H9 (cell line): ENCODE measurements around the gene RBSN. TPM values are rescaled to one million over a fixed set of nuclear protein-coding genes. Genes with fewer than 3 reads are reported as not detected.

ENCODE experiments used
- DNase-seq: peaks from one replicate; pipeline ENCODE4 v3.0.0-alpha.2; 2017
- H2AFZ ChIP-seq: one replicate; pipeline ENCODE4 v1.6.1; 2013; ENCODE audit warnings: mild to moderate bottlenecking, low read length, control low read depth, moderate library complexity
- H2AK5ac ChIP-seq: 2 replicates; pipeline ENCODE4 v1.6.1; 2013; ENCODE audit warnings: low read length, control low read depth, mixed read lengths; ENCODE audit not compliant: insufficient read length
- H2BK120ac ChIP-seq: one replicate; pipeline ENCODE4 v1.6.1; 2013; ENCODE audit warnings: low read depth, mild to moderate bottlenecking, low read length, control low read depth, inconsistent platforms; ENCODE audit not compliant: poor library complexity, severe bottlenecking
- H2BK12ac ChIP-seq: 2 replicates; pipeline ENCODE4 v1.6.1; 2013; ENCODE audit warnings: low read length, control low read depth, mixed read lengths, low read depth; ENCODE audit not compliant: insufficient read length
- H2BK15ac ChIP-seq: 2 replicates; pipeline ENCODE4 v1.6.1; 2013; ENCODE audit warnings: low read depth, low read length, control low read depth
- H2BK20ac ChIP-seq: one replicate; pipeline ENCODE4 v1.6.1; 2013; ENCODE audit warnings: low read depth, mild to moderate bottlenecking, low read length, control low read depth, inconsistent platforms; ENCODE audit not compliant: poor library complexity, severe bottlenecking
- H2BK5ac ChIP-seq: 2 replicates; pipeline ENCODE4 v1.6.1; 2013; ENCODE audit warnings: low read length, control low read depth, mixed read lengths; ENCODE audit not compliant: insufficient read length
- H3K14ac ChIP-seq: 2 replicates; pipeline ENCODE4 v1.6.1; 2013; ENCODE audit warnings: low read length, control low read depth; ENCODE audit not compliant: insufficient read depth
- H3K18ac ChIP-seq: 2 replicates; pipeline ENCODE4 v1.6.1; 2013; ENCODE audit warnings: low read depth, mild to moderate bottlenecking, mixed read lengths, low read length, control low read depth; ENCODE audit not compliant: insufficient read length
- H3K23ac ChIP-seq: 2 replicates; pipeline ENCODE4 v1.6.1; 2013; ENCODE audit warnings: low read length, control low read depth, mixed read lengths, low read depth; ENCODE audit not compliant: insufficient read length
- H3K23me2 ChIP-seq: 2 replicates; pipeline ENCODE4 v1.6.1; 2013; ENCODE audit warnings: low read depth, mild to moderate bottlenecking, mixed read lengths, low read length, control low read depth; ENCODE audit not compliant: insufficient read length, poor library complexity, severe bottlenecking
- H3K27ac ChIP-seq: 2 replicates; pipeline ENCODE4 v1.5.1; 2013; ENCODE audit warnings: low read length, control low read depth, mixed read lengths, low read depth; ENCODE audit not compliant: insufficient read length
- H3K27me3 ChIP-seq: 2 replicates; pipeline ENCODE4 v1.6.1; 2013; ENCODE audit warnings: low read length, control low read depth, inconsistent platforms; ENCODE audit not compliant: insufficient read depth
- H3K4ac ChIP-seq: 2 replicates; pipeline ENCODE4 v1.6.1; 2013; ENCODE audit warnings: low read depth, mild to moderate bottlenecking, control low read depth, inconsistent platforms, low read length, moderate library complexity
- H3K4me1 ChIP-seq: 2 replicates; pipeline ENCODE4 v1.6.1; 2013; ENCODE audit warnings: low read length, control low read depth, inconsistent platforms; ENCODE audit not compliant: insufficient read depth
- H3K4me2 ChIP-seq: 2 replicates; pipeline ENCODE4 v1.6.1; 2013; ENCODE audit warnings: low read length, control low read depth, mixed read lengths; ENCODE audit not compliant: insufficient read length, insufficient read depth
- H3K56ac ChIP-seq: 2 replicates; pipeline ENCODE4 v1.6.1; 2013; ENCODE audit warnings: low read depth, mild to moderate bottlenecking, mixed read lengths, low read length, control low read depth; ENCODE audit not compliant: insufficient read length
- H3K79me1 ChIP-seq: 2 replicates; pipeline ENCODE4 v1.6.1; 2013; ENCODE audit warnings: low read depth, mild to moderate bottlenecking, moderate library complexity, low read length, control low read depth, inconsistent platforms; ENCODE audit not compliant: insufficient read depth, poor library complexity, severe bottlenecking
- H3K79me2 ChIP-seq: 2 replicates; pipeline ENCODE4 v1.6.1; 2013; ENCODE audit warnings: low read length, control low read depth, inconsistent platforms; ENCODE audit not compliant: insufficient read depth
- H3K9ac ChIP-seq: 2 replicates; pipeline ENCODE4 v1.6.1; 2013; ENCODE audit warnings: low read length, control low read depth, mixed read lengths; ENCODE audit not compliant: insufficient read length; ENCODE audit errors: extremely low read depth
- H3K9me3 ChIP-seq: one replicate; pipeline ENCODE4 v1.6.1; 2013; ENCODE audit warnings: low read depth, low read length, inconsistent platforms; ENCODE audit not compliant: control insufficient read depth
- H3T11ph ChIP-seq: one replicate; pipeline ENCODE4 v1.6.1; 2013; ENCODE audit warnings: mild to moderate bottlenecking, low read length, control low read depth, inconsistent platforms
- H4K20me1 ChIP-seq: one replicate; pipeline ENCODE4 v1.6.1; 2013; ENCODE audit not compliant: control insufficient read depth, insufficient read length, insufficient read depth
- H4K5ac ChIP-seq: 2 replicates; pipeline ENCODE4 v1.6.1; 2013; ENCODE audit warnings: low read depth, mild to moderate bottlenecking, mixed read lengths, low read length, control low read depth; ENCODE audit not compliant: insufficient read length
- H4K8ac ChIP-seq: replicated peaks from 2 replicates; pipeline ENCODE4 v1.6.1; 2013; ENCODE audit warnings: low read length, control low read depth, mixed read lengths, low read depth; ENCODE audit not compliant: insufficient read length
- H4K91ac ChIP-seq: 2 replicates; pipeline ENCODE4 v1.6.1; 2013; ENCODE audit warnings: low read depth, mild to moderate bottlenecking, moderate library complexity, mixed read lengths, low read length, control low read depth; ENCODE audit not compliant: insufficient read length
- H3K27ac Mint-ChIP-seq, 3 experiments: 2 replicates in 2 of 3; 3 replicates in 1 of 3; pipeline ENCODE4 v1.8.0; 2020 to 2021; ENCODE audit warnings: mixed read lengths in 3 of 3, mild to moderate bottlenecking in 1 of 3, moderate library complexity in 1 of 3
- H3K27me3 Mint-ChIP-seq: 2 replicates; pipeline ENCODE4 v1.8.0; 2021; ENCODE audit warnings: low read depth, mild to moderate bottlenecking, moderate library complexity, mixed read lengths
- H3K36me3 Mint-ChIP-seq, 3 experiments: 2 replicates in 2 of 3; 3 replicates in 1 of 3; pipeline ENCODE4 v1.8.0; 2020 to 2021; ENCODE audit warnings: low read depth in 3 of 3, mixed read lengths in 3 of 3; ENCODE audit not compliant: insufficient read depth in 1 of 3
- H3K4me1 Mint-ChIP-seq, 2 experiments: 2 replicates each; pipeline ENCODE4 v1.8.0; 2020; ENCODE audit warnings: mixed read lengths in 2 of 2
- H3K4me3 Mint-ChIP-seq, 2 experiments: 2 replicates in 1 of 2; 3 replicates in 1 of 2; pipeline ENCODE4 v1.8.0; 2020 to 2021; ENCODE audit warnings: mild to moderate bottlenecking in 2 of 2, mixed read lengths in 2 of 2, moderate library complexity in 1 of 2
- H3K9me3 Mint-ChIP-seq, 2 experiments: 2 replicates in 1 of 2; 3 replicates in 1 of 2; pipeline ENCODE4 v1.8.0; 2020; ENCODE audit warnings: mild to moderate bottlenecking in 2 of 2, mixed read lengths in 2 of 2, moderate library complexity in 1 of 2
- CTCF ChIP-seq: fragments of 200-600 bp; sonication (generic); conservative IDR thresholded peaks from 3 replicates; pipeline ENCODE4 v1.8.0; 2021; ENCODE audit warnings: antibody characterized with exemption, mild to moderate bottlenecking
- WGBS: extraction: QIAGEN DNeasy Blood & Tissue Kit; methylation state at CpG from one replicate; pipeline ENCODE4 v1.1.7; 2013; ENCODE audit warnings: missing lambda C conversion rate, low lambda C conversion rate, mixed read lengths; ENCODE audit not compliant: insufficient read length; ENCODE audit errors: extremely low coverage; 5-methylcytosine and 5-hydroxymethylcytosine counted together
- total RNA-seq: library from RNA; stranded (reverse); gene quantifications from 2 replicates; pipeline ENCODE4 v1.2.1, GENCODE V29; 2021

The RBSN gene
- total RNA-seq, 1 experiment from 2014 or later = 16.0 TPM

GRCh38 chr3:15107075-15107947, 8.4 kb upstream of the RBSN start:
- Histone ChIP-seq H3K9me3 (no peaks in the 10 kb centered on the region), H2BK20ac (no peak overlapping the region), H2BK5ac (no peak overlapping the region), H3K9ac (no peak overlapping the region), H2AFZ (no peak overlapping the region), H2AK5ac (no peak overlapping the region), H3K23ac (no peak overlapping the region), H3K56ac (no peak overlapping the region), H2BK12ac (no peak overlapping the region), H3K18ac (no peak overlapping the region), H3K14ac (no peak overlapping the region), H3K27ac (no peak overlapping the region), H3K4me2 (no peak overlapping the region), H2BK15ac (no peak overlapping the region), H4K91ac (no peak overlapping the region), H3K27me3 (no peaks in the 10 kb centered on the region; the same call in 1 of the 2 replicates), H4K5ac (no peak overlapping the region), H3K79me2 (no peaks in the 10 kb centered on the region), H3K4me1 (no peaks in the 10 kb centered on the region), H3K4ac (no peak overlapping the region), H3T11ph (no peak overlapping the region), H3K79me1 (no peaks in the 10 kb centered on the region), H2BK120ac (no peak overlapping the region), H4K20me1 (no peaks in the 10 kb centered on the region), H4K8ac (no peak overlapping the region), H3K23me2 (no peaks in the 10 kb centered on the region)
- Mint-ChIP-seq H3K4me3 (no peak overlapping the region), H3K4me1 (peaks cover 10 to 18% of the 10 kb centered on the region in 2 experiments), H3K36me3 (no peaks in the 10 kb centered on the region), H3K27me3 (peaks cover 10% of the 10 kb centered on the region), H3K9me3 (no peaks in the 10 kb centered on the region), H3K27ac (no peak overlapping the region; a peak in 1 of 7 replicates)
- no CpG with 5 or more reads among the region's 16 CpGs for WGBS
- TF ChIP-seq CTCF = no peak
- no peak for DNase-seq
